Keratinocyte (primary cell): Measurements from ENCODE around the gene MYRIP.
A peak's percentile ranks its signal among the peaks of the same experiment; 100 is the strongest.

Experiments used
- EZH2 ChIP-seq: IDR thresholded peaks from one replicate; pipeline ENCODE4 v1.6.1; 2012; ENCODE audit warnings: inconsistent platforms, mild to moderate bottlenecking, low read length, moderate library complexity
- TF ChIP-seq, protein P1 (sequence below), 3 experiments: IDR thresholded peaks in 1 of 3; conservative IDR thresholded peaks in 1 of 3; optimal IDR thresholded peaks in 1 of 3; 2 replicates in 2 of 3; 3 replicates in 1 of 3; pipeline versions ENCODE3 to v1.5.1; 2011; ENCODE audit warnings: low read length in 3 of 3, mild to moderate bottlenecking in 3 of 3, moderate library complexity in 2 of 3, control low read depth in 1 of 3, inconsistent platforms in 1 of 3; ENCODE audit not compliant: insufficient read depth in 2 of 3; ENCODE audit errors: extremely low read depth in 1 of 3

DNA sequence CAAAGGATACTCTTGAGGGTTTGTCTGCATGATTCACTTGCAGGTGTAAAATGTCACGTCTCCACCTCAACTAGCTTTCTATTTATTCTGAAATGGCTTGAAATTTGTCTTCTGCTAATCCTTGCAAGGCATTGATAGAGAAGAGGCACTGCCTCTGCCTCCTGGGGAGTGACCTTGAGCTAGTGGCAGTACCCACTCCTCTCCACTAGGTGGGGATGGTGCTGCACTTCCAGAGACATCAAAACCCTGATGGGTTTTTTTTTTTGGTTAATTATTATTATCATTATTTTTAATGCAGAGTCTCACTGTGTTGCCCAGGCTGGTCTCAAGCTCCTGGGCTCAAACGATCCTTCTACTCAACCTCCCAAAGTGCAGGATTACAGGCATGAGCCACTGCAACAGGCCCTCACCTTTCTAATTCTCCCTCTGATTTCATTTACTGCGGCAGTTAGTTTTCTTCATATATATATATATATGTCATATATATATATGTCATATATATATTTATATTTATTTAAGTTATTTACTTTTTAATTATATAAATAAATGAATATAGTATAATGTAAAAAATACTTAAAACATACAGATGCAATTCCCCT is 382.5 kb downstream of the MYRIP start:
- TF ChIP-seq, protein P1, sequence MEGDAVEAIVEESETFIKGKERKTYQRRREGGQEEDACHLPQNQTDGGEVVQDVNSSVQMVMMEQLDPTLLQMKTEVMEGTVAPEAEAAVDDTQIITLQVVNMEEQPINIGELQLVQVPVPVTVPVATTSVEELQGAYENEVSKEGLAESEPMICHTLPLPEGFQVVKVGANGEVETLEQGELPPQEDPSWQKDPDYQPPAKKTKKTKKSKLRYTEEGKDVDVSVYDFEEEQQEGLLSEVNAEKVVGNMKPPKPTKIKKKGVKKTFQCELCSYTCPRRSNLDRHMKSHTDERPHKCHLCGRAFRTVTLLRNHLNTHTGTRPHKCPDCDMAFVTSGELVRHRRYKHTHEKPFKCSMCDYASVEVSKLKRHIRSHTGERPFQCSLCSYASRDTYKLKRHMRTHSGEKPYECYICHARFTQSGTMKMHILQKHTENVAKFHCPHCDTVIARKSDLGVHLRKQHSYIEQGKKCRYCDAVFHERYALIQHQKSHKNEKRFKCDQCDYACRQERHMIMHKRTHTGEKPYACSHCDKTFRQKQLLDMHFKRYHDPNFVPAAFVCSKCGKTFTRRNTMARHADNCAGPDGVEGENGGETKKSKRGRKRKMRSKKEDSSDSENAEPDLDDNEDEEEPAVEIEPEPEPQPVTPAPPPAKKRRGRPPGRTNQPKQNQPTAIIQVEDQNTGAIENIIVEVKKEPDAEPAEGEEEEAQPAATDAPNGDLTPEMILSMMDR (optimal IDR thresholded peaks at IDR 0.05 in 1 of 3, IDR thresholded peaks at IDR 0.05 in 1 of 3, conservative IDR thresholded peaks at IDR 0.05 in 1 of 3; ENCODE audit: extremely low read depth in 1 of 3, insufficient read depth in 2 of 3, low read length in 3 of 3) = peak; percentile 77 to 92 (median 83)
- no peak for TF ChIP-seq EZH2
